ENCODE data around the gene MC2R.

DNA sequence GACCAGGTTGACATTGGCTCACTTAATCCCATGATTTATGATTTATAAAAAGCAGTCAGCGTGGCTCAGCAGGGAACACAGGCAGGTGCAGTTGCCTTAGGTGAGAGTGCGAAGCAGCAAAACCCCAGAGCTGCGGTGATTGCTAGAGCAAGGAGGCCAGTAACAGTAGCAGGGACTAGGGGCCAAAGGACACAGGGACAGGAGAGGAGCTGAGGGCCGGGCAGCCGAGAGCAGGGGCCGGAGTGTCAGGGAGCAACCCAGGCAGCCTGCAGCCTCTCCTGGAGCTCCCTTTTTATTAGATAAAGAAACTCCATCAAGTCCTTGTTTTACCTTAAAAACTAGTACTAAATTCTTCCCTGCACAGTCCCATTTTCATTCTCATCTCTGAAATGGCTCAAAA lies 4.3 kb downstream of the MC2R start:
- TF ChIP-seq, protein P1, sequence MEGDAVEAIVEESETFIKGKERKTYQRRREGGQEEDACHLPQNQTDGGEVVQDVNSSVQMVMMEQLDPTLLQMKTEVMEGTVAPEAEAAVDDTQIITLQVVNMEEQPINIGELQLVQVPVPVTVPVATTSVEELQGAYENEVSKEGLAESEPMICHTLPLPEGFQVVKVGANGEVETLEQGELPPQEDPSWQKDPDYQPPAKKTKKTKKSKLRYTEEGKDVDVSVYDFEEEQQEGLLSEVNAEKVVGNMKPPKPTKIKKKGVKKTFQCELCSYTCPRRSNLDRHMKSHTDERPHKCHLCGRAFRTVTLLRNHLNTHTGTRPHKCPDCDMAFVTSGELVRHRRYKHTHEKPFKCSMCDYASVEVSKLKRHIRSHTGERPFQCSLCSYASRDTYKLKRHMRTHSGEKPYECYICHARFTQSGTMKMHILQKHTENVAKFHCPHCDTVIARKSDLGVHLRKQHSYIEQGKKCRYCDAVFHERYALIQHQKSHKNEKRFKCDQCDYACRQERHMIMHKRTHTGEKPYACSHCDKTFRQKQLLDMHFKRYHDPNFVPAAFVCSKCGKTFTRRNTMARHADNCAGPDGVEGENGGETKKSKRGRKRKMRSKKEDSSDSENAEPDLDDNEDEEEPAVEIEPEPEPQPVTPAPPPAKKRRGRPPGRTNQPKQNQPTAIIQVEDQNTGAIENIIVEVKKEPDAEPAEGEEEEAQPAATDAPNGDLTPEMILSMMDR (IDR thresholded peaks at IDR 0.05; ENCODE audit: insufficient read depth, low read length, poor library complexity, severe bottlenecking): no peak
- no peak for TF ChIP-seq EZH2phosphoT487 (conservative IDR thresholded peaks at IDR 0.05; ENCODE audit: low read length)

Measured in SU-DHL-6 (cell line).